ENCODE measurements around the gene SKAP1.
"Not testable (repeated sequence)": the region's sequence is repeated elsewhere in the genome, so short reads cannot be mapped to it uniquely, and the experiment has no call there.

The SKAP1 gene

DNA sequence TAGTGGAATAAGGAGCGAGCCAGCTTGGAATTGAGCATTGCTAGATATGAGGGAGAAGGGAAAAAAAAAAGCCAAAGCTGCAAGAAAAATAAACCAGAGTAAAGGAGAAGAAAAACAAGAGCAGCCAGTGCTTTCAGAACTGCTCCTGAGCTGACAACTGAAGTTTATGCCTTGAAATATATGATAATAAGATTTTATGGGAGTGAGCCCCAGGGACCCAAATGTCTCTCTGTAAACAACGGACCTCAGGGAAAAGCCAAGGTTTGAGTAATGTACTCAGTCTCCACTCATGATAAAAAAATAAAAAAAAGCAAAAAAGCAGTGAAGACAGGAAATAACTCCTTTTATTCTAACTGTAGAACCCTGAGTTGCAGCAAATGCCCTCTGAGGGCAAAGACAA is 189.9 kb downstream of the SKAP1 start:
- no peak for DNase-seq

DNA sequence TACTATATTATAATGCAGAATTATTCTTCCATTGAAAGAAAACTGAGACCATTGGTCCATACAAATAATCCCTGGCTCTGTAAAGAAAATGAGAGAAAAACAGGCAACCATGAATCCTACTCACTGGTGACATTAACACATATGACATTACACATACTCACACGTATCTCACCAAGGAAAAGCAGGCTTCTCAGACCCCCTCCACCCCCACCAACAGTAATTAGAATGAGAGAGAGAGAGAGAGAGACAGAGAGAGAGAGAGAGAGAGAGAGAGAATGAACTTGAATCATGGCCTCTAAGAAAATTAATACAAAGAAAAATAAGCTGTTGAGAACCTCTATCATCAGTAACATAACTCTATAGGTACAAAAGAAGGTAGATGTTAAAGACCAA is 190.4 kb downstream of the SKAP1 start:
- no peak for DNase-seq

GRCh38 chr17:48238933-48239602 is 190.9 kb downstream of the SKAP1 start:
- DNase-seq: no peak

DNA sequence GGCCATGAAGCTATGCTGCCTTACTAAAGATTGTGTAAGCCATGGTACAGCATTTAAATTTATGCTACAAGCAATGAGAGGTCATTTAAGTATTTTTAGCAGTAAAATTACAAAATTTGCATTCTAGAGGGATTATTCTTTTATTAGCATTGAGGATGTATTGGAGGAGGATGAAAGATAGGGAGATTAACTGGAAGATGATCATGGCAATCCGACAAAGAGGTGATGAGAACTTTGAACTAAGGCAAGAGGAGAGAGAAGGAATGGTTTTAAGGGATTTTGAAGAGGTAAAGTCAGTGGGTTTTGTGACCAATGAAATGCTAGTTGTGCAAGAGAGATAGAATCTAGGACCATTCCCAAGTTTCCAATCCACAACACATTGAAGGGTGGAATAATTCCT is 192.6 kb downstream of the SKAP1 start:
- no peak for DNase-seq

- no peak for DNase-seq
Observed at GRCh38 chr17:48236681-48237134, 193.3 kb downstream of the SKAP1 start.

- no peak for DNase-seq
Observed at GRCh38 chr17:48234922-48235321, 195.1 kb downstream of the SKAP1 start.

DNA sequence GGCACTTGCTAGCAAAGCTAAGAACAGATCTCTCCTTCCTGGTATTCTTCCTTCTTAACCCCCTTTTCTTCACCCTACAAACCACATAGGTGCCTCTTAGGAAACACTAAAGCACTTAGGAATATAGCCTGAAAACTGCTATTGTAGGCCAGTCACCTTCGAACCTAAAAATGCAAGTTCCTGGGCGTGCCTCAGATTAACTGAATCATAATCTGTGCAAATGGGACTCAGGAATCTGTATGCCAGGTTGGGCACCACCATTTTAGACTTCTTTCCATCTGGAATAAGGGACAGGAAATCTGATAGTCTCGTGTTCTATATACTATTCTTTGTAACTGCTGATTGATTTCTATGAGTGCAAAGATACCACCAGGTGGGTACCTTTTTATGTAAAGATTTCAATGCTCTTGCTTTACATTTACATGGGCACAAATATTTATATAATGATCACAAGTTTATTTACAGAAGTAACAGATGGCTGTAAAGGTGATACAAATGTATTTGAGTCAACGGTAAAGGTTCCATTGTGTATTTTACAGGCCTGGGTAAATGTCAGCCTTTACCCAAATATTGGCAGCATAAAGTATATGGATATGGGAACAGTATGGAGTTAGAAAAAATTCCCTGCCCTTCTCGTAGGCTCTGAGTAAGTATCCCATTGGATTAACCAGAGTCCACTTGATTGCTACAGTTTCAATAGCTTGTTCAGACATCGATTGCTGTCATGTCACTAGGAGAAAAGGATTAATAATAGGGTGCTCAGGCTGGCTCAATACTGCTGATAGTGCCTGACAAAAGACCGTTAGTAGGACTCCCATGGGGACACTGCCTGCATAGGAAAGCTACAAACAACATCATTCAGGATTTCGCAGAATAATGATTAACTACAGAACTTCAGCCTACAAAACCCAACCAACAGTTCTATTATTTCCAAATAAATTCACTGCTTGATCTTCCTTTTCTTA is 197.7 kb downstream of the SKAP1 start:
- DNase-seq: no peak

- no peak for DNase-seq
Observed at GRCh38 chr17:48229936-48230335, 200.1 kb downstream of the SKAP1 start.

GRCh38 chr17:48228720-48229119 is 201.3 kb downstream of the SKAP1 start:
- DNase-seq: no peak

- DNase-seq: no peak
Observed at GRCh38 chr17:48225725-48226567, 204.1 kb downstream of the SKAP1 start.

DNA sequence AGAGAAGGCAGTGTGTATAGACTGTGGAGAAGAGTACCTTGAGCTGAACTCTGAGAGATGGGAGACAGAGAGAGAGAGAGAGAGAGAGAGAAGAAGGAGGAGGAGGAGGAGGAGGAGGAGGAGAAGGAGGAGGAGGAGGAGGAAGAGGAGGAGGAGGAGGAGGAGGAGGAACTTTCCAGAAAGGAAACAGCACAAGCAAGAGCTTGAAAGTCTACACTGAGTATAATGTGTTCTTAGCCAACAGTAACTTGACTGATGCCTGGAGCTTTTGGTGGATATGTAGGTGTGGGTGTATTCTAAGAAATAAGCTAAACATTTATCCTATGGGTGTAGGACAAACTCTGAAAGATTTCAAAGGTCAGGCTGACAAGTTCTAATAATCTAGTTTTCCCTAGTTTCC is 206.1 kb downstream of the SKAP1 start:
- DNase-seq: no peak

DNA sequence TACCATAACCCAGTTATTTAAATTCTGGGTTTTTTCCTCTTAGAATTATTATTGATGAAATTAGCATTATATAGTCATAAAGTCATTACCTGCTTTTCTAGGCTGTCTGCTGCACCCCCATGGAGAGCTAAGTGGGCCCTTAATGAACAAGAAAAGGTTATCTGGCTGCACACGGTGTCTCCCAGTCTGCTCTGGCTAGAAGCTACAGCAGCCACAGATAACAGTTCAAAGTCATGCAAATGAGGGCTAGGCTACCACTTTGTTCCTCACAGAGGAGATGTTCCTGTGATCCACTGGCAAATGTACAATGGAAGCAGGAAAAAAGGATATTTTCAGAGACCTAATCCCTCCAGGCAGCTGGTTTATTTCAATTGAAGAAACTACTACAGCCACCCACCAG is 210.4 kb downstream of the SKAP1 start:
- DNase-seq: no peak

DNA sequence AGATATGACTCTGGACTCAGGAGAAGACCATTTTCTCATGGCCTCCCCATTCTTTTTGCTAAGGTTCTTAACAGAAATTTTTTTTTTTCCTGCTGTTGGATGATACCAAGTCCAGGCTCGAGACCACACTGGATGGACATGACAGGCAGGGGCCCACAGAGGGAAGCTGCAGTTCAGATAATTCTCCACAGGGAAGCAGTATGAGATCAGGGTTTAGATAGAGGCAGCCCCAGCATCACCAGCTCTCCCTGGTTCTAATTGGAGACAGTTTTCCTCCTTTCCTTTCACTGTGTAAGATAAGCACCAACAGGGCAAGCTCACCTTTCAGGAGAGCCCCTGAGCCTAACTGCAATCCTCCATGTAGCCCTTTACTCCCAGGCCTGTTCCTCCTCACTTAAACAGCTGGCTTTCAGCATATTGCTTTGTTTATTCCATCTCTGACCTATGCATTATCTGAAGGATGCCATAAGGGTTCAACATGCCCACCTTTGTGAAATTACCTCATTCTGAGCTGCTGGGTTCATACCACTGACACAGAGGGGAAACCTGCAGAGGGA is 214.4 kb downstream of the SKAP1 start:
- DNase-seq: no peak

GRCh38 chr17:48213797-48214196 is 216.2 kb downstream of the SKAP1 start:
- no peak for DNase-seq

GRCh38 chr17:48211787-48212186 is 218.2 kb downstream of the SKAP1 start:
- no peak for DNase-seq

- DNase-seq: no peak
Observed at GRCh38 chr17:48211011-48211410, 219.0 kb downstream of the SKAP1 start.

GRCh38 chr17:48209973-48210372 is 220.0 kb downstream of the SKAP1 start:
- no peak for DNase-seq

DNA sequence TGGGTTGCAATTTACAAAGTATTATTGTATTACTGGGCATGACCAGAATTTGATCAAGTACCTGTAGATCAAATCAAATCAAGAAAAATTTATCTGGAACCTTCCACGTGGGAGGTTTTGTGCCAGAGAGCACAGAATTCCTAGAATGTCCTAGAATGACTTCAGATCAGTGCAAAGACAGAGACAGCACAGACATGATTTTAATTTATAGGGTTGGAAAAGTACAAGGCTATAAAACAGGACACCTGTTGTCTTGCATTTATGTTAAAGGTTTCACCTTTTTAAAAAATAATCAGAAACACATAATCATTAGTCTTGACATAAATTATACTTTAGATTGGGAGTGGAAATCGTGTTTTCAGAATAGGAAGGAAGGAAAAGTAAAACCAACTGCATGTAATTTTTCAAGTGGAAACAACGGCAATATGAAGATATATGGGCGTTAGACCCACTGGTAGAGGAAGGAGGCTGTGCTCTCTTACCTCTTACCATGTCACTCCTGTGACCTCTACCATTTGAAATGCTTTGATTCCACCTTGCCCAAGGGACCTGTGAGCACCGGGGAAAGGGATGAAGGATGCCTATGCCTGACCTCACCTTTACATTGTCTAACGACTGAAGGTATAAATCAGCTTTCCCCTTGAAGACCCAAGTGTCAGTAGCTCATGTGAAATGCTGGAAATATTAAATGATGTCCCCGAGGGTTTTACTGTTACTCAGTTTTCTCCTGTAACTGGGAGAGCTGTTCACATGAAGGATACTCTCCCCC is 222.1 kb downstream of the SKAP1 start:
- DNase-seq: no peak

GRCh38 chr17:48207036-48207435 is 223.0 kb downstream of the SKAP1 start:
- not testable (repeated sequence) for DNase-seq

DNA sequence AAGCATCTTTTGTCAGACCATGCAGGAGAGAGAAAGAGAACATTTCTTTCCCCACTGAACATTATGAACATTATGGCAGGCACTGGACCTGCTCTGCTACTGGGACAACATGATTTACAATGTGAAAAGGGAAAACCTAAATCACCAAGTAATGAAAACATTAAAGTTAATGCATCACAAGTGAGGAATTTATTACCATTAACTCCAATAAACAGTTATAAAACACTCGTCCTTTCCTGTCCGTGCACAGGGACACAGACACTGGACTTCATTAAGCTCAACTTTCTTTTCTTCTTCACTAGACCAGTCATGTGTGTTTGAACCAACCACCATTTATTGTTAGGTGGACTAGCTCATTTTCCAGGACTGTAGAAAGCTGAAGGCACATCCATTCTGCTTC is 227.1 kb downstream of the SKAP1 start:
- no peak for DNase-seq

DNA sequence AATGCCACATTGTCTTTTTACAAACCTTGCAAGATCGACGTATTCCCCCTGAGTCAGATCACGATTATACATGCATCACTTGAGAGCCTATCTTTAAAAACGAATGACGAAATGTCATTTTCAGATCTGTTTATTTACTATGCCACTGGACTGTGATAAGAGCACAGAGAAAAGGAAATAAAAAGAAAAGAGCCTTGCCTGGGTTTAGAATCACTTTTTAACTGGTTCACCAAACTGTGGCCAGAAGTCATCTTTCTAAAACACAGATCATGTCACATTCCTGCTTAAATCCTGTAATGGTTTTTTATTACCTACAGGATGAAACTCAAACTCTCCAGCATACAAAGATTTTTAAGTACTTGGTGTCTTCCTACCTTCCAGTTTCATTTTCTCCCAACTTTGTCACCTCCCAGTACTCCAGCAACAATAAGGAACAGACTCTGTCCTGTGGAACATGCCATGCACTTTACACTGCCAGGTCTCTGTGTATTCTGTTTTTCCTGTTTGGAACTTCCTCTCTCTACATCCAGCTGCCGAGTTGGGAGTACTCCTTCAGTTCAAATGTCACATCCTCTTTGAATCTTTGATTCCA is 231.0 kb downstream of the SKAP1 start:
- DNase-seq: no peak

GRCh38 chr17:48195910-48196309 is 234.1 kb downstream of the SKAP1 start:
- no peak for DNase-seq

All from femur (tissue), 1 donor.